Keratinocyte (primary cell): ENCODE data around the gene GPALPP1. TPM values are rescaled to one million over a fixed set of nuclear protein-coding genes. Genes with fewer than 3 reads are reported as not detected.

ENCODE experiments used
- DNase-seq: peaks from one replicate; pipeline ENCODE4 v3.0.0-alpha.2; 2011; ENCODE audit warnings: low read depth, missing footprints, low spot score
- FAIRE-seq: peaks from 2 replicates; lab custom pipeline; 2011; peaks lifted over from hg19 to GRCh38; lab: Jason Lieb, UNC
- H2AFZ ChIP-seq: 2 replicates; pipeline ENCODE4 v1.6.0; 2012; ENCODE audit warnings: low read length, control low read depth, inconsistent platforms; ENCODE audit not compliant: control insufficient read depth
- H3K27ac ChIP-seq: 2 replicates; pipeline ENCODE4 v1.5.1; 2011; ENCODE audit warnings: low read length; ENCODE audit not compliant: control insufficient read depth, insufficient read depth
- H3K27me3 ChIP-seq: 3 replicates; pipeline ENCODE4 v1.6.0; 2011; ENCODE audit warnings: low read length; ENCODE audit not compliant: control insufficient read depth, insufficient read depth; ENCODE audit errors: extremely low read depth
- H3K36me3 ChIP-seq, 2 experiments: 2 replicates in 1 of 2; 3 replicates in 1 of 2; pipeline ENCODE4 v1.5.1; 2011; ENCODE audit warnings: low read length in 2 of 2, mild to moderate bottlenecking in 1 of 2; ENCODE audit not compliant: control insufficient read depth in 2 of 2, insufficient read depth in 2 of 2; ENCODE audit errors: extremely low read depth in 1 of 2
- H3K4me1 ChIP-seq: 3 replicates; pipeline ENCODE4 v1.5.1; 2011; ENCODE audit warnings: low read length; ENCODE audit not compliant: control insufficient read depth, insufficient read depth; ENCODE audit errors: extremely low read depth
- H3K4me2 ChIP-seq: 3 replicates; pipeline ENCODE4 v1.6.0; 2011; ENCODE audit warnings: low read depth, low read length; ENCODE audit not compliant: control insufficient read depth, insufficient read depth; ENCODE audit errors: extremely low read depth
- H3K4me3 ChIP-seq, 3 experiments: fragments of 200-600 bp in 1 of 3; sonication (generic) in 1 of 3; 2 replicates in 2 of 3; 3 replicates in 1 of 3; pipeline ENCODE4 v1.5.1; 2011 to 2016; ENCODE audit warnings: low read length in 3 of 3, mild to moderate bottlenecking in 3 of 3, control low read depth in 2 of 3, inconsistent platforms in 1 of 3, low read depth in 1 of 3, mixed read lengths in 1 of 3, mixed run types in 1 of 3, moderate library complexity in 1 of 3; ENCODE audit not compliant: control insufficient read depth in 2 of 3, insufficient read depth in 2 of 3; ENCODE audit errors: extremely low read depth in 1 of 3
- H3K79me2 ChIP-seq: 2 replicates; pipeline ENCODE4 v1.6.0; 2012; ENCODE audit warnings: low read length; ENCODE audit not compliant: control insufficient read depth, insufficient read depth
- H3K9ac ChIP-seq: 3 replicates; pipeline ENCODE4 v1.6.0; 2011; ENCODE audit warnings: low read length; ENCODE audit not compliant: control insufficient read depth, insufficient read depth; ENCODE audit errors: extremely low read depth
- H3K9me1 ChIP-seq: 3 replicates; pipeline ENCODE4 v1.6.0; 2011; ENCODE audit warnings: low read length; ENCODE audit not compliant: control insufficient read depth, insufficient read depth; ENCODE audit errors: extremely low read depth
- H3K9me3 ChIP-seq: 2 replicates; pipeline ENCODE4 v1.5.1; 2012; ENCODE audit warnings: low read depth, low read length; ENCODE audit not compliant: control insufficient read depth
- H4K20me1 ChIP-seq: 3 replicates; pipeline ENCODE4 v1.6.0; 2011; ENCODE audit warnings: low read length; ENCODE audit not compliant: control insufficient read depth, insufficient read depth; ENCODE audit errors: extremely low read depth
- EZH2 ChIP-seq: IDR thresholded peaks from one replicate; pipeline ENCODE4 v1.6.1; 2012; ENCODE audit warnings: inconsistent platforms, mild to moderate bottlenecking, low read length, moderate library complexity
- dilution Hi-C: fragments of 300-500 bp; cut with MboI; formaldehyde crosslinking; loops from one replicate; pipeline ENCODE4 v1.7.0; 2020; ENCODE audit warnings: low sequenced_read_pairs; ENCODE audit not compliant: extremely low pct_ligation_motif_present
- polyA plus RNA-seq, 5 experiments: library from polyadenylated mRNA; depleted of rRNA in 3 of 5; stranded (reverse) in 3 of 5; stranded (forward) in 1 of 5; unstranded in 1 of 5; fragments of >200 nt; gene quantifications; 1 replicate in 1 of 5; 2 replicates in 3 of 5; 3 replicates in 1 of 5; pipeline versions ENCODE4 v1.2.1 to v1.2.3, GENCODE V29; 2011 to 2012; ENCODE audit warnings: missing spikeins in 2 of 5, low read depth in 1 of 5, low replicate concordance in 1 of 5
- TF ChIP-seq, protein P1 (sequence below), 3 experiments: IDR thresholded peaks in 1 of 3; conservative IDR thresholded peaks in 1 of 3; optimal IDR thresholded peaks in 1 of 3; 2 replicates in 2 of 3; 3 replicates in 1 of 3; pipeline versions ENCODE3 to v1.5.1; 2011; ENCODE audit warnings: low read length in 3 of 3, mild to moderate bottlenecking in 3 of 3, moderate library complexity in 2 of 3, control low read depth in 1 of 3, inconsistent platforms in 1 of 3; ENCODE audit not compliant: insufficient read depth in 2 of 3; ENCODE audit errors: extremely low read depth in 1 of 3

The GPALPP1 gene
- polyA plus RNA-seq, 1 donor (not counting 4 experiments of a cell fraction or from before 2014, with no cell fraction given) = 17.7 TPM

DNA sequence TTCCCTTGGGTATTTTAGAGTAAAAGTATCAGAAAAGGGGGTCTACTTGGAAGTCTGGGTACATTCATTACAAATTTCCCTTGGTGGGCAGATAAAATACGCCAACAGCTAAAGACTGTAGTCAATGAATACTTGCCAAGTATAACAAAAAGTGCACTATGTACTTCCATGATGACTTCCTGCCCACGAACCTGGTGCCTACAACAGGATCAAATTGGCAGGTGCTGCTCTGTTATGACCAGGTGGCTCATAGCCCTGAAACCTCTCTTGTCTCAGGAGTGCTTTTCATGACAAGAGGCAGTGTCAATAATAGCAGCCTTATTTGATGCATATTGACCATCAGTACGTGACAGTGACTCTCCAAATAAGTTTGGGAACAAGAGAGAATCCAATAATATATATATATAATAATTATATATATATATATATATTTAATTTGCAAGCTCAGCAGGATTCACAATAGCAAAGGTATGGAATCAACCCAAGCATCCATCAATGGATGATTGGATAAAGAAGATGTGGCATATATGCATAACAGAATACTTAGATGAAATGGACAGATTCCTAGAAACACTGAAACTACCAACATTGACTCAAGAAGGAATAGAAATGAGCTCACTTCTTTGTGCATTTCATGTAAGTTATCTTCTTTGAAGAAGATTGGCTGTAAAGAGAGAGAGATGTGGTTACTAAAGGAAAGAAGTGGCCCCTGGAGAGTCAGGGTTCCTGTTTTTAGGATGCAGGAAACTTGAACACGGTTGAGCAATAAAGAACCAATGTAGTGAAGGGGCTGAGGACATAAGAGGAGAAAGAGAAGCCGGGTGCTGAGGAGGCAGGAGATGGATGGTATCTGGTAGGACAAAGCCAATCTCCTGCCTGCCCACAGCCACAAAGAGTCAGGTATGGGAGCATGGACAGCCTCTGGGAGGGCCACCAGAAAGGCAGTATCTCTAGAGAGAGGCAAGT lies 79.0 kb downstream of the GPALPP1 start:
- no peak overlapping the region for H3K4me3 ChIP-seq
- H2AFZ ChIP-seq = no peak overlapping the region
- H3K36me3 ChIP-seq = no peaks in the 10 kb centered on the region
- no peak for TF ChIP-seq EZH2
- TF ChIP-seq, protein P1, sequence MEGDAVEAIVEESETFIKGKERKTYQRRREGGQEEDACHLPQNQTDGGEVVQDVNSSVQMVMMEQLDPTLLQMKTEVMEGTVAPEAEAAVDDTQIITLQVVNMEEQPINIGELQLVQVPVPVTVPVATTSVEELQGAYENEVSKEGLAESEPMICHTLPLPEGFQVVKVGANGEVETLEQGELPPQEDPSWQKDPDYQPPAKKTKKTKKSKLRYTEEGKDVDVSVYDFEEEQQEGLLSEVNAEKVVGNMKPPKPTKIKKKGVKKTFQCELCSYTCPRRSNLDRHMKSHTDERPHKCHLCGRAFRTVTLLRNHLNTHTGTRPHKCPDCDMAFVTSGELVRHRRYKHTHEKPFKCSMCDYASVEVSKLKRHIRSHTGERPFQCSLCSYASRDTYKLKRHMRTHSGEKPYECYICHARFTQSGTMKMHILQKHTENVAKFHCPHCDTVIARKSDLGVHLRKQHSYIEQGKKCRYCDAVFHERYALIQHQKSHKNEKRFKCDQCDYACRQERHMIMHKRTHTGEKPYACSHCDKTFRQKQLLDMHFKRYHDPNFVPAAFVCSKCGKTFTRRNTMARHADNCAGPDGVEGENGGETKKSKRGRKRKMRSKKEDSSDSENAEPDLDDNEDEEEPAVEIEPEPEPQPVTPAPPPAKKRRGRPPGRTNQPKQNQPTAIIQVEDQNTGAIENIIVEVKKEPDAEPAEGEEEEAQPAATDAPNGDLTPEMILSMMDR (optimal IDR thresholded peaks at IDR 0.05 in 1 of 3, IDR thresholded peaks at IDR 0.05 in 1 of 3, conservative IDR thresholded peaks at IDR 0.05 in 1 of 3; ENCODE audit: extremely low read depth in 1 of 3, insufficient read depth in 2 of 3, low read length in 3 of 3) = no peak
- no peaks in the 10 kb centered on the region for H4K20me1 ChIP-seq
- H3K4me1 ChIP-seq = no peaks in the 10 kb centered on the region
- H3K9me3 ChIP-seq = no peaks in the 10 kb centered on the region
- H3K4me2 ChIP-seq = no peak overlapping the region
- no peaks in the 10 kb centered on the region for H3K79me2 ChIP-seq
- H3K9me1 ChIP-seq = no peaks in the 10 kb centered on the region
- dilution Hi-C loops = no loop called here
- no peak overlapping the region for H3K9ac ChIP-seq
- H3K27me3 ChIP-seq = no peaks in the 10 kb centered on the region
- DNase-seq (no peak), FAIRE-seq (no peak)
- no peak overlapping the region for H3K27ac ChIP-seq

DNA sequence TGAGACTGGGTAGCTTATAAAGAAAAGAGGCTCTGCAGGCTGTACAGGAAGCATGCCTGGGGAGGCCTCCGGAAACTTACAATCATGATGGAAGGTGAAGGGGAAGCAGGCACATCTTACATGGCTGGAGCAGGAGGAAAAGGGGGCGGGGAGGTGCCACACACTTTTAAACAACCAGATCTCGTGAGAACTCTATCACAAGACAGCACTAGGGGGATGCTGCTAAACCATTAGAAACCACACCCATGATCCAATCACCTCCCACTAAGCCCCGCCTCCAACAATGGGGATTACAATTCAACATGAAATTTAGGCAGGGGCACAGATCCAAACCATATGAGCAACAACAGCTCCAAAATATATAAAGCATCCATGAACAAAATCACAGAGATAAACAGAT lies 84.5 kb downstream of the GPALPP1 start:
- H3K36me3 ChIP-seq = no peaks in the 10 kb centered on the region
- dilution Hi-C loops = no loop called here
- no peaks in the 10 kb centered on the region for H3K4me1 ChIP-seq
- TF ChIP-seq EZH2 = no peak
- TF ChIP-seq, protein P1 (optimal IDR thresholded peaks at IDR 0.05 in 1 of 3, IDR thresholded peaks at IDR 0.05 in 1 of 3, conservative IDR thresholded peaks at IDR 0.05 in 1 of 3; ENCODE audit: extremely low read depth in 1 of 3, insufficient read depth in 2 of 3, low read length in 3 of 3) = no peak
- H3K4me2 ChIP-seq = no peak overlapping the region
- no peak overlapping the region for H3K4me3 ChIP-seq
- H2AFZ ChIP-seq = no peak overlapping the region
- no peaks in the 10 kb centered on the region for H3K27me3 ChIP-seq
- no peak overlapping the region for H3K9ac ChIP-seq
- no peak overlapping the region for H3K27ac ChIP-seq
- H3K9me3 ChIP-seq = no peaks in the 10 kb centered on the region
- no peaks in the 10 kb centered on the region for H3K79me2 ChIP-seq
- no peaks in the 10 kb centered on the region for H3K9me1 ChIP-seq
- DNase-seq (no peak), FAIRE-seq (no peak)
- H4K20me1 ChIP-seq = no peaks in the 10 kb centered on the region
